ENCODE measurements around the gene SHPK. TPM values are rescaled to one million over a fixed set of nuclear protein-coding genes. Genes with fewer than 3 reads are reported as not detected.

The SHPK gene
- total RNA-seq, 2 experiments from 2014 or later = 11.9 to 12.3 TPM

GRCh38 chr17:3622977-3623594, 13.0 kb downstream of the SHPK start:
- H3K36me3 Mint-ChIP-seq = peaks cover 32% of the 10 kb centered on the region
- no peaks in the 10 kb centered on the region for H3K27me3 Mint-ChIP-seq
- no peaks in the 10 kb centered on the region for H3K4me1 Mint-ChIP-seq
- H3K4me3 Mint-ChIP-seq = no peak overlapping the region
- H3K9me3 Mint-ChIP-seq = no peaks in the 10 kb centered on the region
- no peak overlapping the region for H3K27ac Mint-ChIP-seq
- no peak for DNase-seq

DNA sequence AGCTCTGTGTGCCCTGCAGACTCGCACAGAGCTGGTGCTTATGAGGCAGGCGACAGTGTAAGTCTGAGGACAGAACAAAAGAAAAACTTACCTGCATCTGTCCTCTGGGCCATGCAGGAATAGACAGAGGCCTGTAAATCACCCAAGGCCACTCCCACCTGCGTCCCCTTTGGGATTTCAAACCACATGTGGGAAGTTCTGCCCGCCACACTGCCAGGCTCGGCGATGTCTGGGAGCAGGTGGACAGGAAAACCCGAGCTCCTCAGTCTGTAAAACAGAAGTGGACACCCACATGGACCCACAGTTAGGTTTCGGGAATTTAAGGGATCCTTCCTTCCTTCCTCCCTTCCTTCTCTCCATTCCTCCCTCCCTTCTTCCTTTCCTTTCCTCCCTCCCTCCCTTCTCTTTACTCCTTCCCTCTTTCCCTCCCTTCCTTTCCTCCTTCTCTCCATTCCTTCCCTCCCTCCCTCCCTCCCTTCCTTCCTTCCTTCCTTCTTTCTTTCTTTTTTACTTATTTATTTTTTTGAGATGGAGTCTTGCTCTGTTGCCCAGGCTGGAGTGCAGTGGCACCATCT, 14.8 kb downstream of the SHPK start:
- H3K9me3 Mint-ChIP-seq = no peaks in the 10 kb centered on the region
- H3K27me3 Mint-ChIP-seq = no peaks in the 10 kb centered on the region
- no peak overlapping the region for H3K4me3 Mint-ChIP-seq
- peaks cover 43% of the 10 kb centered on the region for H3K36me3 Mint-ChIP-seq
- H3K4me1 Mint-ChIP-seq = no peaks in the 10 kb centered on the region
- no peak for DNase-seq
- no peak overlapping the region for H3K27ac Mint-ChIP-seq

GRCh38 chr17:3615160-3615870, 20.7 kb downstream of the SHPK start:
- Mint-ChIP-seq H3K4me3 (no peak overlapping the region), H3K4me1 (no peaks in the 10 kb centered on the region), H3K36me3 (peaks cover 47% of the 10 kb centered on the region), H3K27ac (no peak overlapping the region), H3K27me3 (no peaks in the 10 kb centered on the region), H3K9me3 (no peaks in the 10 kb centered on the region)
- DNase-seq = no peak

- H3K4me3 Mint-ChIP-seq = no peak overlapping the region
- no peaks in the 10 kb centered on the region for H3K27me3 Mint-ChIP-seq
- no peak for DNase-seq
- no peak overlapping the region for H3K27ac Mint-ChIP-seq
- no peaks in the 10 kb centered on the region for H3K9me3 Mint-ChIP-seq
- no peaks in the 10 kb centered on the region for H3K4me1 Mint-ChIP-seq
- H3K36me3 Mint-ChIP-seq = peaks cover 27% of the 10 kb centered on the region
Measured at GRCh38 chr17:3613124-3613523, 22.9 kb downstream of the SHPK start.

GRCh38 chr17:3610523-3610922, 25.5 kb downstream of the SHPK start:
- H3K4me1 Mint-ChIP-seq = no peaks in the 10 kb centered on the region
- H3K4me3 Mint-ChIP-seq = no peak overlapping the region
- no peaks in the 10 kb centered on the region for H3K27me3 Mint-ChIP-seq
- H3K36me3 Mint-ChIP-seq = peaks cover 12% of the 10 kb centered on the region
- no peaks in the 10 kb centered on the region for H3K9me3 Mint-ChIP-seq
- H3K27ac Mint-ChIP-seq = no peak overlapping the region
- DNase-seq = no peak

DNA sequence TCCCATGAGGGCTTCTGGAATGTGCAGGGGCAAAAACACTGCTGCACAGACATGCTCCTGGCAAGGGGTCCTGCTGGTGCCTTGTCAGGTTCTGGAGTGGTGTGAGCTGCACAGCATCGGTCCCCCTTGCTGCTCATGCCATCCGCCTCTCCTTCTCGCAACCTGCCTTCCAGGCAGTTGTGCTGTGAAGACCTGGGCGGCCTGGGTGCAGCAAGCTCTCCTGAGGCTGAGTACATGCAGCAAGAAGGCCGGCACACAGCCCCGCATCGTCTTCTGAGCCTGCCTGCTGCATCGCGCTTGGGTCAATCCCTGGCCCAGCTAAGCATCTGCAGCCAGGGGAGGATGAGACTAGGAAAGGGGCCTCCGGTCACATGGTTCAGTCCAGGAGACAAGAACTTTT, 26.4 kb downstream of the SHPK start:
- DNase-seq = no peak
- Mint-ChIP-seq H3K4me1 (no peaks in the 10 kb centered on the region), H3K27me3 (no peaks in the 10 kb centered on the region), H3K27ac (no peak overlapping the region), H3K36me3 (peaks cover 7% of the 10 kb centered on the region), H3K4me3 (no peak overlapping the region), H3K9me3 (no peaks in the 10 kb centered on the region)

- no peak overlapping the region for H3K4me3 Mint-ChIP-seq
- no peaks in the 10 kb centered on the region for H3K9me3 Mint-ChIP-seq
- H3K27ac Mint-ChIP-seq = no peak overlapping the region
- no peak for DNase-seq
- no peaks in the 10 kb centered on the region for H3K27me3 Mint-ChIP-seq
- no peaks in the 10 kb centered on the region for H3K4me1 Mint-ChIP-seq
- H3K36me3 Mint-ChIP-seq = peaks cover 10% of the 10 kb centered on the region
Measured at GRCh38 chr17:3603870-3604259, 32.2 kb downstream of the SHPK start.

GRCh38 chr17:3603119-3603869, 32.8 kb downstream of the SHPK start:
- Mint-ChIP-seq H3K4me1 (no peaks in the 10 kb centered on the region), H3K4me3 (no peak overlapping the region), H3K27ac (no peak overlapping the region)

GRCh38 chr17:3602499-3602898, 33.6 kb downstream of the SHPK start:
- Mint-ChIP-seq H3K4me1 (no peaks in the 10 kb centered on the region), H3K27me3 (no peaks in the 10 kb centered on the region), H3K27ac (no peak overlapping the region), H3K9me3 (no peaks in the 10 kb centered on the region), H3K36me3 (peaks cover 10% of the 10 kb centered on the region), H3K4me3 (no peak overlapping the region)
- DNase-seq = peak; percentile 17

More at GRCh38 chr17:3603119-3603869, 32.8 kb downstream of the SHPK start:
- no peak for DNase-seq
- H3K36me3 Mint-ChIP-seq = peaks cover 10% of the 10 kb centered on the region
- H3K27me3 Mint-ChIP-seq = no peaks in the 10 kb centered on the region
- H3K9me3 Mint-ChIP-seq = no peaks in the 10 kb centered on the region

DNA sequence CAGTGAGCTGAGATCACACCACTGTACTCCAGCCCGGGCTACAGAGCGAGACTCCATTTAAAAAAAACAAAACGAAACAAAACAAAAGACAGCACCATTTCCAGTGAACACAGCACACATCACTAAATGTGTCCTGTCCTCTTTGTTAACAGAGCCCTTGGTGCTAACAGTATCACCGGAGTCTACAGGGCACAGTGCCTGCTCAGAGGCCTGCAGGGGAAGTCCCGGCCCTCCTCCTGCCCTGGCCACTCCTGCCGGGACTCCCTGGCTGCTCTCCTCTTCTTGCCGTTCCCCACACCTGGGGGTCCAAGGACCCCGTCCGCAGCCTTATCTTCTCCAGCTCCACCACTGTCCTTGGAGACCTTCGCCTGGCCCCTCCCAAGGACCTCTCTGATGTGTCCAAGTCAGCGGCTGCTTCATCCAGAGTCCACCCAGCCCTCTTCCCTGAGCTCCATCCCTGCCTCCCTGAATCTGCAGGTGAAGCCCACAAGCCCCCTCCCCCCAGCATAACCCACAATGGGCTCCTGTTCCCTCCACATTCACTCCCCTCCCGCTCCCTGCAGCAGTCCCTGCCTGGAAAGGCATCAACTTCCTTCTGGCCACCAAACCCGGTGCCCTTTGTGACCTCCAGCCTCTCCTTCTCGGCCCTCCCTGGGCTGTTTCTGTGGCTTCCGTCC, 35.4 kb downstream of the SHPK start:
- Mint-ChIP-seq H3K9me3 (no peaks in the 10 kb centered on the region), H3K36me3 (peaks cover 6% of the 10 kb centered on the region), H3K4me1 (no peaks in the 10 kb centered on the region), H3K27ac (no peak overlapping the region), H3K27me3 (no peaks in the 10 kb centered on the region), H3K4me3 (no peak overlapping the region)
- DNase-seq = no peak

DNA sequence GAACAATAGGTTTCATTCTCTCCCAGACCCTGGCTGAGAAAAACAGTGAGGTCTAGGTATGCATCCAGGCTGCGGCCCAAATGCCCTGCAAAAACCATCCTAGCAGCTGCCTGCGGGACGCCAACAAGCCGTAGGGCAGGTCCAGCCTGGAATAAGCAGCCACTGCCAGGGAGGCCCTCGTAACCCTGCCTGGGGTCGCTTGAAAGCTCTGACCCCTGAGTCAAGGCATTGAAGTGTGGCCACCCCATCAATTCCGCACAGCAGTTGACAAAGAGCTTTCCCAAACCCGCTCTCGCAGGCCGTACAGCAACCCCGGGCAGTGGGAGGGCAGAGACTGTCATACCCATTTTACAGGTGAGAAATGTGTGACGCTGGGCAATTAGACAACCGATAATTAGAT, 38.0 kb downstream of the SHPK start:
- Mint-ChIP-seq H3K36me3 (peaks cover 3% of the 10 kb centered on the region), H3K9me3 (no peaks in the 10 kb centered on the region), H3K4me1 (no peaks in the 10 kb centered on the region), H3K27me3 (no peaks in the 10 kb centered on the region), H3K4me3 (no peak overlapping the region), H3K27ac (no peak overlapping the region)
- no peak for DNase-seq

DNA sequence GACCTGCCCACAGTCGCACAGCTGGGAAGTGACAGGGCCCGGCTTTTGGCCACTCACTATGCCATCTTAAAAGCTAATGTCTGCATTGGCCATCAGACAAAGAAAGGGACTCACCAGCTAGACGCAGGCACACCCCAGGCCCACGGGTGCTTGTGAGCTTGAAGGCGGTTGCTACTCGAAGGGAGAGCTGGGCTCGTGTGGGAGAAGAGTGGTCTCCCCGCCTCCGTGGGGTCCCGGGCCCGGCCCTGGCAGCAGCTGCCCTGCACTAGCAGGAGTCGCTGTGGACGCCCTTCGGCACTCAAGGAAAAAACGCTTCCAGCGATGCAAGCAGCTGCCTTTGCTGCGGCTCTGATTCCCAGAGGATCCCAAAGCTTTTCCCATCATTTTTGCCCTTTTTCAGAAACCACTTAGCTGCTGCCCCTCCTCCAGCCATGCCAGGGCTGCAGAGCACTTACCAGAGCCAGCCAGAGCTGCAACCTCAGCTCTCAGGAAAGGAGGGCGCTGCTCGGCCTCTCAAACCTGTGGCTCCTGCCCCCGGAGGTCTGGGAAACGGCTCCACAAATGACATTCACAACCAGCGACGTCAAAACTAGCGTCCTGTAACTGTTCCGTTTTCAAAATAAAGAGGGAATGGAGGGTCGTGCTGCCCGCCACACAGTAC, 39.1 kb downstream of the SHPK start:
- Mint-ChIP-seq H3K4me3 (no peak overlapping the region), H3K27ac (no peak overlapping the region), H3K27me3 (no peaks in the 10 kb centered on the region), H3K4me1 (no peaks in the 10 kb centered on the region), H3K9me3 (no peaks in the 10 kb centered on the region), H3K36me3 (no peaks in the 10 kb centered on the region)
- DNase-seq = no peak

DNA sequence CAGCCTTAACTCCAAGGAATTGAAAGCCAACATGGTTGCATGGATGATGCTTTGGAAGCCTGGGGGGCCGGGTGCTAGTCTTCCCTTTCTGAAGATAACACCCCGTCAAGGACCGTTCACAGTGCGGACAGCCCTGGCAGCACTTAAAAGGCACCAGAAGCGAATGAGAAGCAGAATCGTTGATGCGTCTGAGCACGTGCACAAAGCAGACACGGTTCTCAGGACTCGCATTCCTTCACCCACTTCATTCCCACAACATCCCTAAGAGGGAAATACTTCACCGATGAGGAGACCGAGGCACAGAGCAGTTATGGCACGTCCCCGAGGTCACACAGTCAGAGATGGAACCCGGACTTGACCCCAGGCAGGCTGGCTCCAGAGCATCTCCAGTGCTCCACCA, 41.1 kb downstream of the SHPK start:
- no peak for DNase-seq
- Mint-ChIP-seq H3K36me3 (no peaks in the 10 kb centered on the region), H3K9me3 (no peaks in the 10 kb centered on the region), H3K27me3 (no peaks in the 10 kb centered on the region), H3K27ac (no peak overlapping the region), H3K4me3 (no peak overlapping the region), H3K4me1 (no peaks in the 10 kb centered on the region)

DNA sequence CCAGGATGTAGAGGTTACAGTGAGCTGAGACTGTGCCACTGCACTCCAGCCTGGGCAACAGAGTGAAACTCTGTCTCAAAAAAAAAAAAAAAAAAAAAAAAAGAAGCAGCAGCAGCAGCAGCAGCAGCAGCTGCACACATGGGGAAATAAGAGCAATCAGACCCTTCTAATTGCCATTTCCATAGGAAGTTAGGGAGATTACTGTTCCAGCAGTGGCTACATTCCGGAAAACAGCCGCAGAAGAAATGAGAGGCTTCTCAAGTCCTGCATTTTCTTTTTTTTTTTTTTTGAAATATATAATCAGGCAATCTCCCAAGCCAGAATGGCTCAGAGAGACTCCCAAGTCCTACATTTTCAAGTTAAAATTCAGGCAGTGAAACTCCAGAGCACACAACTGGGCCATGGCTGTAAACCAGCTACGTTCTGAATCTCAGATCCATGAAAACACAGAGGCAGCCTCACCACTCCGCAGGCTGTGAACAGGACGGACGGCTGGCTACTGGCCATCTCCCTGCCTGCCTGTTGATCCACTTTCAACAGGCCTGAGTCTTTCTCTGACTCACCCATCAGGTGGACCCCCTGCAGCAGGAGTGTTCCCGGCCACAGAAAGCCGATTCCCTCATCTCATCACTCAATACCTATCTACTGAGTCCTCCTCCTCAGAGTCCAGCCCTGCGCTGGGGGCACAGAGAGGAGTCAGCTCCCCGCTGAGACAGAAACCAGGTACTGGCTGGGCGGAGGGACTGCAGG, 41.8 kb downstream of the SHPK start:
- no peaks in the 10 kb centered on the region for H3K4me1 Mint-ChIP-seq

More for the DNA sequence above, 41.8 kb downstream of the SHPK start:
- Mint-ChIP-seq H3K27ac (no peak overlapping the region), H3K27me3 (no peaks in the 10 kb centered on the region), H3K36me3 (no peaks in the 10 kb centered on the region), H3K4me3 (no peak overlapping the region), H3K9me3 (no peaks in the 10 kb centered on the region)
- no peak for DNase-seq

All from activated naive CD8-positive, alpha-beta T cell treated with anti-CD3 and anti-CD28 coated beads for 36 hours (primary cell).